Uterus (tissue), 4 donors: ENCODE results near the gene DLG1. TPM values are rescaled to one million over a fixed set of nuclear protein-coding genes. Genes with fewer than 3 reads are reported as not detected.

Experiments used
- DNase-seq, 2 donors: peaks; one replicate each; pipeline ENCODE4 v3.0.0-alpha.2; 2019 to 2020
- H3K27ac ChIP-seq, 2 donors: fragments of 200-600 bp; sonication (generic); 1 replicate in 1 of 2; 2 replicates in 1 of 2; pipeline ENCODE4 v1.5.1; 2016 to 2018
- H3K27me3 ChIP-seq, 2 donors: fragments of 200-600 bp; sonication (generic); one replicate each; pipeline ENCODE4 v1.5.1; 2018 to 2019; ENCODE audit warnings: control low read depth in 1 of 2
- H3K36me3 ChIP-seq, 2 donors: fragments of 200-600 bp; sonication (generic); one replicate each; pipeline ENCODE4 v1.5.1; 2019; ENCODE audit warnings: control low read depth in 1 of 2
- H3K4me1 ChIP-seq, 2 donors: fragments of 200-600 bp; sonication (generic); one replicate each; pipeline ENCODE4 v1.5.1; 2018 to 2019; ENCODE audit warnings: control low read depth in 1 of 2
- H3K4me3 ChIP-seq, 2 donors: fragments of 200-600 bp; sonication (generic); 1 replicate in 1 of 2; 2 replicates in 1 of 2; pipeline ENCODE4 v1.5.1; 2018 to 2019; ENCODE audit warnings: mild to moderate bottlenecking in 1 of 2
- H3K9me3 ChIP-seq, 2 donors: fragments of 200-600 bp; sonication (generic); one replicate each; pipeline ENCODE4 v1.5.1; 2019; ENCODE audit warnings: control low read depth in 1 of 2
- CTCF ChIP-seq, 4 experiments: fragments of 200-600 bp in 2 of 4; fragments of 450-650 bp in 2 of 4; sonication (generic) in 2 of 4; IDR thresholded peaks; one replicate each; pipeline ENCODE4 v1.5.1; 2016 to 2019; ENCODE audit warnings: antibody characterized with exemption in 4 of 4, mild to moderate bottlenecking in 2 of 4, moderate library complexity in 1 of 4
- POLR2A ChIP-seq, 2 donors: fragments of 450-650 bp; IDR thresholded peaks; one replicate each; pipeline ENCODE4 v1.6.1; 2016; ENCODE audit warnings: antibody characterized with exemption in 2 of 2, mild to moderate bottlenecking in 1 of 2, moderate library complexity in 1 of 2
- intact Hi-C: fragments of 100-400 bp; cut with DNase I; formaldehyde crosslinking; loops from one replicate; pipeline ENCODE4 v1.15.1; 2023; ENCODE audit warnings: low total_unique reads
- total RNA-seq, 4 donors: library from RNA; depleted of rRNA in 3 of 4; stranded (reverse); fragments of >200 nt in 3 of 4; gene quantifications; one replicate each; pipeline versions ENCODE4 v1.1.0 to v1.2.4, GENCODE V29; 2014 to 2023
- donor health status: DM: yes; HTN: yes; CAD: no.

The DLG1 gene
- total RNA-seq, 4 donors from 2014 or later = 24.1 to 139 (median 82.9) TPM

DNA sequence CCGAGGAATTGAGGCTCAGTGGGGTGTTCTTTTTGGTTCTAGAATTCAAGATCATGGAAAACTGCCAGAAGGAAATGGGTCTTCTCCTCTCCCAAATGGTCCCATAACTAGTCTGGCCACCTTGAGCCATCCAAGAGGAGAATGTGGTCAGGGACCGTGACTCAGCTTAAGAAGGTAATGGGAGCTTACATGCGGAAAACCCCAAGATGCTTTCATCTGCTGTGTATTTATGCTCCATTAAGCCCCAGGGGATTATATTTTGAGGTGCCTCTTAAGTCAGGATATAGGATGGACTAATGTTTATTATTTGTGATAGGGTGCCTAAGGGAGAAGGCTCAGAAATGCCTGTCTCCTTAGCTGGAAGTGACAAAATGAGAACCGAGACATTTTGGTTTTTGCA lies 39.2 kb upstream of the DLG1 start:
- no peak for DNase-seq
- no peaks in the 10 kb centered on the region for H3K27me3 ChIP-seq
- TF ChIP-seq POLR2A (IDR thresholded peaks at IDR 0.05) = no peak
- no peak for TF ChIP-seq CTCF (IDR thresholded peaks at IDR 0.05)
- intact Hi-C loops = no loop called here
- no peak overlapping the region for H3K4me3 ChIP-seq
- no peaks in the 10 kb centered on the region for H3K4me1 ChIP-seq
- no peak overlapping the region for H3K27ac ChIP-seq
- H3K36me3 ChIP-seq = no peaks in the 10 kb centered on the region
- no peaks in the 10 kb centered on the region for H3K9me3 ChIP-seq

DNA sequence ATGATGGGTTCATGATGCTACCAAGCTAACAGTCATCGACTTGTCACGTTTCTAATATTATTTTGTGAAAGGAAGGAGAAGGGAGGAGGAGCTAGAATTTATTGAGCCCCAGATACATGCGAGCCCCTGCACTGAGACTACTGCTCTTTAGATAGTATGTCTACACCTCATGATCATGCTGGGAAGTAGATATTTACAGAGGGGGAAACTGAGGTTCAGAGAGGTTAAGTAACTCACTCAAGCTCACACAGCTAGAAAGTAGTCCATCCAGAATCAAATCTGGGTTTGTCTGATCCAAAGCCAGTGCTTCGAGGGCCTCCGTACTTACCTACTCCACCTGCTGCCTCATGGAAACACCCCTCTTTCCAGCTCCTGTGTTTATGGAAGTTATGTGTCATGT lies 38.8 kb upstream of the DLG1 start:
- no peak overlapping the region for H3K27ac ChIP-seq
- no peak for TF ChIP-seq POLR2A (IDR thresholded peaks at IDR 0.05)
- TF ChIP-seq CTCF (IDR thresholded peaks at IDR 0.05) = no peak
- intact Hi-C loops = no loop called here
- H3K9me3 ChIP-seq = no peaks in the 10 kb centered on the region
- no peak overlapping the region for H3K4me3 ChIP-seq
- no peaks in the 10 kb centered on the region for H3K4me1 ChIP-seq
- no peaks in the 10 kb centered on the region for H3K27me3 ChIP-seq
- no peaks in the 10 kb centered on the region for H3K36me3 ChIP-seq
- no peak for DNase-seq

DNA sequence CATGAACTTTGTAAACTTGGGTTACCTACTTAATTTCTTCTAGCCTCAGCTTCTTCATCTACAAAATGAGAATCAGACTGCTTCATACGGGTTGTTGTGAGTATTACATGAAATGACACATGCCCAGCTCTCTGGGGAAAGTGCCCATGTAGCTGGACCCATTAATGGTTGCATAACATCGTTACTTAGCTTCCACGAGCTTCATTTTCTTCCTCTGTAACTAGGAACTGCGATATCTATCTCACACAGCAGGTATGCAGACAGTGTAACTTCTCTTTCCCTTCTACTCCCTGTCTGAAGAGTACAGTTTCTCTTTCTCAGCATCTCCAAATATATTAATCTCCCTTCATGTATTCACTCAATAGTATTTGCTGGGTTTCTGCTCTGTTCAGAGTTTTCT lies 37.9 kb upstream of the DLG1 start:
- H3K27ac ChIP-seq = no peak overlapping the region
- H3K4me3 ChIP-seq = no peak overlapping the region
- H3K9me3 ChIP-seq = no peaks in the 10 kb centered on the region
- no peak for TF ChIP-seq CTCF (IDR thresholded peaks at IDR 0.05)
- no peak for TF ChIP-seq POLR2A (IDR thresholded peaks at IDR 0.05)
- intact Hi-C loops = no loop called here
- H3K4me1 ChIP-seq = no peaks in the 10 kb centered on the region
- H3K27me3 ChIP-seq = no peaks in the 10 kb centered on the region
- DNase-seq = no peak
- no peaks in the 10 kb centered on the region for H3K36me3 ChIP-seq

DNA sequence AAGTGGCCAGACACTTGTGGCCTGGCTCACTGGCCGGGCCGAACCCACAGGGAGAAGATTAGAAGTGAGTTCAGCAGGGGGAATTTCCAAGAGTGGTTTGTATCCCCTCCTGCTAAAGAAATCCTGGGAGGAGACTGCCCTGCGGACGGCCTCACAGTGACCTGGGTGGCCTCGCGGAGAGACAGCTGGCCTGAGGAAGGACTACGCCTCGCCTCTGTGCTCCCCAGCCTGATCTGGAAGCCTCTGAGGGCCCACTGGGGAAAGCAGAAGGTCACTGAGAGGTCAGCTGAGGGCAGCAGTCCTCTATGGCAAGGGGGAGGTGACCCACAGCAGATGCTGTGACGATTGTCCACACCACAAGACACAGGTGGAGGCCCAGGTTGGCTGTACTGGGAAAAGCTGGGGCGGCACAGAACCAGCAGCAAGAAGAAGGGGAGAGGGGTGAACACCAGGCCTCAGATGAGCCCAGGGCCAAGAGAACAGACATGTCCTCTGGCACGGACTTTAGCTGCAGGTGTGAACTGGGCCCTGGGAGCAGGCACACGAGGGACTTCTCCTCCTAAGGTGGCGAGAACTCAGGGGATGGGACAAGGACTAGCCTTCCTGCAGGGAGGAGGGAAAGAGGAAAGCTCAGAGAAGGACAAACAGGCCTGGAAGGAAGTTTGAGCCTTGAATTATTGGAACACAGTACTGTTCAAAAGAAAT lies 37.2 kb upstream of the DLG1 start:
- Histone ChIP-seq H3K9me3 (no peaks in the 10 kb centered on the region), H3K4me1 (no peaks in the 10 kb centered on the region), H3K27me3 (no peaks in the 10 kb centered on the region), H3K4me3 (no peak overlapping the region), H3K27ac (no peak overlapping the region), H3K36me3 (no peaks in the 10 kb centered on the region)
- intact Hi-C loops = no loop called here
- no peak for TF ChIP-seq POLR2A (IDR thresholded peaks at IDR 0.05)
- no peak for TF ChIP-seq CTCF (IDR thresholded peaks at IDR 0.05)
- no peak for DNase-seq

DNA sequence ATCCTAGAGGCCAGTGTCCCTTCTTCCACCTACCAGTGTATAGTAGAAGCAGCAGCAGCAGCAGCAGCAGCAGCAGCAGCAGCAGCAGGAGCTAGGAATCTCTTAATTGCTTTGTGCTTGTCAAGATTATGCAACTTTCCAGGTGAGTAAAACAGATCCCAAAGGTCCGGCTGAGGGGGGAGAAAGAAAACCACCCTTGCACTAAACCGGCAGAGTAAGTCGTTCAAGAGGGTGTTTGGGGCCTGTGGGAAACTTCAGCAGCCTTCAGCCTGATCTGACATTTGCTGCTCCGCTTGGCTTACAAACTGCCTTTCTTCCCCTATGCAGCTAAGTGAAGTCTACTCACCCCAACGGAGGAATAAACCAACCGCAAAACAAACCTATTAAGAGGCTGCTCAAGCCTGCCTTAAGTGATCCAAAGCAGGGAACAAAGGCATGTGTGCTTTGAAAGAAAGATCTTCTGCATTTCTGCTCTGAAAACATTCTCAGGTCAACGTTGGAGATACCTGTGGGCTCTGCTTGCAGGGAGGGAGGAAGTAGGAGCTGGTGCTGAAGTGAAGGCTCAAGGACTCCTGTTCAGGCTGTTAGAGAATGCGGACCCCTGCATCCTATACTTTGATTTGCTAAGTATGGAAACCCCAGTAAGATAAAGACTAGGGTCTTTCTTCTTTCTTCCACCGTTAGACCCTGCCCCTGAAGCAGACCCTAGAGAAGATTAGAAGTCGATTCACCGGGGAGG lies 35.7 kb upstream of the DLG1 start:
- Histone ChIP-seq H3K36me3 (no peaks in the 10 kb centered on the region), H3K4me1 (no peaks in the 10 kb centered on the region), H3K9me3 (no peaks in the 10 kb centered on the region), H3K27me3 (no peaks in the 10 kb centered on the region), H3K27ac (no peak overlapping the region), H3K4me3 (no peak overlapping the region)
- TF ChIP-seq CTCF (IDR thresholded peaks at IDR 0.05) = no peak
- no peak for TF ChIP-seq POLR2A (IDR thresholded peaks at IDR 0.05)
- intact Hi-C loops = no loop called here
- no peak for DNase-seq
